ENCODE measurements around the gene STRAP. TPM values are rescaled to one million over a fixed set of nuclear protein-coding genes. Genes with fewer than 3 reads are reported as not detected.
A peak's percentile ranks its signal among the peaks of the same experiment; 100 is the strongest.

The STRAP gene
- total RNA-seq, 6 experiments from 2014 or later = 179 to 208 (median 193) TPM

GRCh38 chr12:15858353-15858752 is 23.8 kb upstream of the STRAP start:
- Mint-ChIP-seq H3K4me3 (no peak overlapping the region), H3K27me3 (ENCODE audit: insufficient read depth) (no peaks in the 10 kb centered on the region), H3K9me3 (no peaks in the 10 kb centered on the region), H3K27ac (no peak overlapping the region), H3K36me3 (ENCODE audit: low read depth) (no peaks in the 10 kb centered on the region), H3K4me1 (ENCODE audit: low read depth) (peaks cover 37% of the 10 kb centered on the region)
- no peak for DNase-seq
- TF ChIP-seq CTCF (IDR thresholded peaks at IDR 0.05) = peak; percentile 16; the same call in 1 of the 2 replicates

GRCh38 chr12:15859116-15859515 is 23.1 kb upstream of the STRAP start:
- Mint-ChIP-seq H3K4me1 (ENCODE audit: low read depth) (peaks cover 39% of the 10 kb centered on the region), H3K9me3 (no peaks in the 10 kb centered on the region), H3K36me3 (ENCODE audit: low read depth) (no peaks in the 10 kb centered on the region), H3K4me3 (no peak overlapping the region), H3K27me3 (ENCODE audit: insufficient read depth) (no peaks in the 10 kb centered on the region), H3K27ac (no peak overlapping the region)
- no peak for DNase-seq
- no peak for TF ChIP-seq CTCF (IDR thresholded peaks at IDR 0.05)

DNA sequence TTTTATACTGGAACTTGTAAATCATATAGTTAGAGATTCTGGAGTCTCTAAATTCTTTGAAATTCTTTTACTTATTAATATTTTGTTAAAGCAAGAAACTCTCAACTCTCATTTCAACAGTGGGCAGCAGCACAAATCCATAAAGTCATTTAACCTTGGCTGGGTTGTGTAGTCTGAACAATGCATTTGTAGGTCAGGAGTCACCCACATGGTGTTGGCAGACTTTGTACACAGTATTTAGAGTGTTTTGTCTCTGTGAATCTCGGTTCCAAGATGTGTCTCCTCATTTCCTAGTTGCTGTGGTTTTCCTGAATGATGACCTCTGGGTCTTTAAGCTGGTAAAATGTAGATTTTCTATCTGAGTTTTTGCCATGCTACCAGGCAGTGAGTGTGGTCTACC is 20.8 kb upstream of the STRAP start:
- Mint-ChIP-seq H3K4me1 (ENCODE audit: low read depth) (peaks cover 18% of the 10 kb centered on the region), H3K27me3 (ENCODE audit: insufficient read depth) (no peaks in the 10 kb centered on the region), H3K9me3 (no peaks in the 10 kb centered on the region), H3K27ac (no peak overlapping the region), H3K4me3 (no peak overlapping the region), H3K36me3 (ENCODE audit: low read depth) (no peaks in the 10 kb centered on the region)
- no peak for TF ChIP-seq CTCF (IDR thresholded peaks at IDR 0.05)
- DNase-seq = no peak

DNA sequence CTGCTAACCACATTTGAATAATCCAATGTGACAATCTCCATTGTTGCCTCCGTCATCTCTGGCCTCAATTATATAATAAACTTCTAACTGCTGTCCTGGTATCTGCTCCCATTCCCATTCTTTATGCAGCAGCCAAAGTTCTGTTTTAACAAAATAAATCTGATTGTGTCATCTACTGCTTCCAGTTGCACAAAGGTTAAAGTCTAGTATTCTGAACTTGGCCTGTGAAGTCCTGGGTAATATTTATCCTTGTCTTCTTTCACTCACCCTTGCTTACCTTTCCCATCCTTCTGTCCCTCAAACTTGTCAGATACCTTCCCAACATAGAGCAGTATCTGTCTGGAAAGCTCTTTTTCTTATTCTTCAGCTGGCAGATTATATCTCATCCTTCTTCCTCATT is 19.3 kb upstream of the STRAP start:
- Mint-ChIP-seq H3K27ac (no peak overlapping the region), H3K9me3 (no peaks in the 10 kb centered on the region), H3K4me1 (ENCODE audit: low read depth) (peaks cover 18% of the 10 kb centered on the region), H3K27me3 (ENCODE audit: insufficient read depth) (no peaks in the 10 kb centered on the region), H3K4me3 (no peak overlapping the region), H3K36me3 (ENCODE audit: low read depth) (no peaks in the 10 kb centered on the region)
- DNase-seq = no peak
- no peak for TF ChIP-seq CTCF (IDR thresholded peaks at IDR 0.05)

DNA sequence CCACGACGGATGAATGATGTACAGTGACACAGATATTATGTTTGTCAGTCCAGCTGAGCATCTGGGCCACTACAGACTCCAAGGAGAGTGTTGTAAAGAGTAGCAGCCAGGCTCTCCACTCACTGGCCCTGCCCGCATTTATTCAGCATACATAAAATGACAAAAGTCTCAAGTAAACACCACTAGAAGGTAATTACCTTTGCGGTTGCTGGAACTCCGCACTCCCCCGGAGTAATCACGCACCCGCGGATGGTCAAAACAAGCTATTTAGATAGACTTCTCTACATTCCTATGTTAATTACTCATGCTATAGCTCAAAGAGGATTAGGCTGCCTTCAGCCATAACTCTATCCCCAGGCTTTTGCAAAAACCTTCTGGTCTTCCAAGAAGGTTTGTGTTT is 18.8 kb upstream of the STRAP start:
- Mint-ChIP-seq H3K4me1 (ENCODE audit: low read depth) (peaks cover 18% of the 10 kb centered on the region), H3K36me3 (ENCODE audit: low read depth) (no peaks in the 10 kb centered on the region), H3K9me3 (no peaks in the 10 kb centered on the region), H3K27me3 (ENCODE audit: insufficient read depth) (no peaks in the 10 kb centered on the region), H3K4me3 (no peak overlapping the region), H3K27ac (no peak overlapping the region)
- no peak for DNase-seq
- TF ChIP-seq CTCF (IDR thresholded peaks at IDR 0.05) = no peak

GRCh38 chr12:15863984-15864383 is 18.2 kb upstream of the STRAP start:
- peaks cover 1% of the 10 kb centered on the region for H3K9me3 Mint-ChIP-seq
- peaks cover 1% of the 10 kb centered on the region; the same call in 1 of the 2 replicates for H3K36me3 Mint-ChIP-seq (ENCODE audit: low read depth)
- peaks cover 18% of the 10 kb centered on the region for H3K4me1 Mint-ChIP-seq (ENCODE audit: low read depth)
- H3K27ac Mint-ChIP-seq = no peak overlapping the region
- no peak for TF ChIP-seq CTCF (IDR thresholded peaks at IDR 0.05)
- H3K4me3 Mint-ChIP-seq = no peak overlapping the region
- H3K27me3 Mint-ChIP-seq (ENCODE audit: insufficient read depth) = no peaks in the 10 kb centered on the region
- no peak for DNase-seq
